Right cardiac atrium (tissue), 5 donors: ENCODE data around the gene ARSB. TPM values are rescaled to one million over a fixed set of nuclear protein-coding genes. Genes with fewer than 3 reads are reported as not detected.
A peak's percentile ranks its signal among the peaks of the same experiment; 100 is the strongest.

ENCODE experiments used
- ATAC-seq, 2 donors: fragments of 200-7000 bp; cut with Tn5 transposase; one replicate each; pipeline versions ENCODE4 v1.8.0 to v1.9.1; 2020; ENCODE audit warnings: moderate library complexity in 2 of 2, mild to moderate bottlenecking in 1 of 2
- DNase-seq, 3 donors: peaks; one replicate each; pipeline ENCODE4 v3.0.0-alpha.2; 2020
- H3K27ac ChIP-seq: one replicate; pipeline ENCODE4 v1.5.1; 2013; ENCODE audit warnings: mild to moderate bottlenecking, low read length, control low read depth, moderate library complexity
- H3K27me3 ChIP-seq: one replicate; pipeline ENCODE4 v1.6.1; 2013; ENCODE audit not compliant: control insufficient read depth, insufficient read depth
- H3K4me1 ChIP-seq: one replicate; pipeline ENCODE4 v1.6.1; 2013; ENCODE audit warnings: low read length; ENCODE audit not compliant: control insufficient read depth, insufficient read depth
- H3K4me3 ChIP-seq: one replicate; pipeline ENCODE4 v1.5.1; 2013; ENCODE audit warnings: low read length, control low read depth
- H3K9me3 ChIP-seq: one replicate; pipeline ENCODE4 v1.6.1; 2013; ENCODE audit warnings: low read length; ENCODE audit not compliant: control insufficient read depth
- WGBS: extraction: QIAGEN DNeasy Blood & Tissue Kit; methylation state at CpG from one replicate; pipeline ENCODE4 v1.1.7; 2013; 5-methylcytosine and 5-hydroxymethylcytosine counted together
- intact Hi-C, 4 donors: fragments of 100-400 bp; cut with DNase I; formaldehyde crosslinking; loops; one replicate each; pipeline versions ENCODE4 v1.11.0 to v1.14.0; 2022 to 2023
- polyA plus RNA-seq: library from polyadenylated mRNA; stranded (reverse); fragments of 200-250 nt; gene quantifications from one replicate; pipeline ENCODE4 v1.2.3, GENCODE V29; 2013
- total RNA-seq, 4 donors: library from RNA; stranded (reverse); fragmentation: NEBNext Ultra II Directional; extraction: Animal tissue kit (Norgen Biotek cat#: 25700); gene quantifications; one replicate each; pipeline ENCODE4 v1.2.1, GENCODE V29; 2021
- donor health status: healthy with polysubstance abuse.
- donor health status: DM: no; HTN: yes; CAD: no.
- donor health status: DM: no; HTN: no; CAD: no.
- donor health status: DM: no; HTN: yes; CAD: no; lungs with severe emphysema.
- donor health status: DM: yes; HTN: yes; CAD: no.

The ARSB gene
- total and polyA plus RNA-seq, 5 donors, result 4.8 to 14.1 (median 13.6) TPM

- DNase-seq (peak in 1 of 3 donors; percentile 52), ATAC-seq (no peak)
- intact Hi-C loops, result loop anchor here in 2 of 4 donors (10.0 kb wide), 1 partner anchor 65 kb away; no protein-coding TSS in a partner anchor
- Histone ChIP-seq H3K9me3 (no peaks in the 10 kb centered on the region), H3K4me3 (no peak overlapping the region), H3K27me3 (no peaks in the 10 kb centered on the region), H3K27ac (no peak overlapping the region), H3K4me1 (peaks cover 2% of the 10 kb centered on the region)
- WGBS, result 16% methylated on average over 3 of the region's 3 CpGs
Observed at GRCh38 chr5:78899922-78900362, 85.2 kb downstream of the ARSB start.

DNA sequence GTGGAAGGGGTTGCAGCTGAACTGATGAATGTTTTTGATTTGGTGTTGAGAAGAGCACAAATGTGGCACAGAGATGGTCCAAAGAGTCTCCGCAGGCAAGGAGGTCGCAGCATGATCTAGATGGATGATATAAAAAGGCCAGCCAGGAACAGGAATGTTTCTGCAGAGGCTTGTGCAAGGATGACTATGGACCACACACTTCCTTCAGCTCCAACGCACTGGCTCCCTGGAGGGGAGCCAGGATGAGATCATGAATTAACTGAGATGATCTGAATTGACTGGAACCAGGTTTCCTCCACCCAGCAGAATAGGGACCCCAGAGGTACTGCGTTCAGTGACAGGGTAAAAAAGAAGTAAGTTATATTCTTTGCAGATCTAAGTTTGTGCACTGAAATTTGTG is 89.0 kb downstream of the ARSB start:
- ATAC-seq (peak in 1 of 2 donors; percentile 16), DNase-seq (no peak)
- no peaks in the 10 kb centered on the region for H3K9me3 ChIP-seq
- WGBS, result 40% methylated on average over 4 of the region's 4 CpGs
- no peak overlapping the region for H3K27ac ChIP-seq
- H3K4me1 ChIP-seq, result peaks cover 2% of the 10 kb centered on the region
- intact Hi-C loops, result loop anchor here in 1 of 4 donors (10.0 kb wide), 1 partner anchor 69 kb away; no protein-coding TSS in a partner anchor
- H3K4me3 ChIP-seq, result no peak overlapping the region
- no peaks in the 10 kb centered on the region for H3K27me3 ChIP-seq

GRCh38 chr5:78895616-78896015 is 89.5 kb downstream of the ARSB start:
- H3K27ac ChIP-seq, result no peak overlapping the region
- H3K4me1 ChIP-seq, result peaks cover 2% of the 10 kb centered on the region
- H3K27me3 ChIP-seq, result no peaks in the 10 kb centered on the region
- WGBS, result 76% methylated on average over 4 of the region's 4 CpGs
- ATAC-seq, result no peak
- no peak overlapping the region for H3K4me3 ChIP-seq
- intact Hi-C loops, result loop anchor here in 1 of 4 donors (10.0 kb wide), 1 partner anchor 69 kb away; no protein-coding TSS in a partner anchor
- DNase-seq, result no peak
- no peaks in the 10 kb centered on the region for H3K9me3 ChIP-seq

GRCh38 chr5:78893940-78894677 is 91.0 kb downstream of the ARSB start:
- intact Hi-C loops, result loop anchor here in 1 of 4 donors (10.0 kb wide), 1 partner anchor 71 kb away; no protein-coding TSS in a partner anchor
- no peak overlapping the region for H3K4me3 ChIP-seq
- ATAC-seq, result no peak
- H3K27me3 ChIP-seq, result no peaks in the 10 kb centered on the region
- no peaks in the 10 kb centered on the region for H3K9me3 ChIP-seq
- H3K4me1 ChIP-seq, result peaks cover 2% of the 10 kb centered on the region
- DNase-seq, result no peak
- H3K27ac ChIP-seq, result no peak overlapping the region
- 80% methylated on average over 4 of the region's 4 CpGs for WGBS

GRCh38 chr5:78890667-78891379 is 94.3 kb downstream of the ARSB start:
- H3K9me3 ChIP-seq, result no peaks in the 10 kb centered on the region
- no peak overlapping the region for H3K27ac ChIP-seq
- 91% methylated on average over 3 of the region's 3 CpGs for WGBS
- H3K4me1 ChIP-seq, result peaks cover under 1% of the 10 kb centered on the region
- ATAC-seq (no peak), DNase-seq (no peak)
- H3K27me3 ChIP-seq, result no peaks in the 10 kb centered on the region
- intact Hi-C loops, result loop anchor here in 1 of 4 donors (10.0 kb wide), 1 partner anchor 74 kb away; no protein-coding TSS in a partner anchor
- H3K4me3 ChIP-seq, result no peak overlapping the region

DNA sequence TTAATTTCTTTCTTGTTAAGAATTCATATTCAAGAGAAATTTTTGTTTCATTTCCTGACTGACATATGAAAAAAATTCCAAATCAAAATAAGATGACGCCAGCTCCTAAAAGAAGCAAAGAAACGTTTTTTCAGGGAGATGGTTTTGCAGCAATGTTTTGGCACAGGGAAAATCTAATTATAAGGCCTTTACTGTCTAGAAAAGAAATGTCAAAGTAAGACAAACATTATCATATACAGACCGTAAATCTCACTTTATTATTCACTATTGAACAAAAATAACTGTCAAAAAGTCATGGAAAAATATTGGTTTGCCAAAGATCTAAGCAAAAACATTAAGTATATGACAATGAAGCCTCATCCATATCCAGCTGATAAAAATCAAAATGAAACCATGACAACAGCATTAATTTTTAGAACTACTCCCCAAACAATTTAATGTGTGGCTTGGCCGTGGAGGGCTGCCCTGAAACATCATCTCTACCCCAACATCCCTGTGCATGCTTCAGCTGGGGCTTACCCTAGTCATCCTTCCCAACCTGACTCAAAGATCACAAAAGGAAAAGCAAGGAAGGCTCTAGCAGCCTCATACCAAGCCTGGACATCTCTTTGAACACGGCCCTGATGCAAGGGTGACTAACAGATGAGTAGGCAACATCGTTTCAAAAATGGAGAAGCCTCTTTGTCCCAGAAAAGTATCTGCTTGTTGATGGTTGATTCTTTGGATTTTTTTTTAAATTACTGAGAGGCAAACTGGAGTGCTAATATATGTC is 95.6 kb downstream of the ARSB start:
- ATAC-seq (no peak), DNase-seq (no peak)
- intact Hi-C loops, result loop anchor here in 2 of 4 donors (10.0 kb wide), 2 partner anchors 55 to 75 kb away; no protein-coding TSS in a partner anchor
- WGBS, result 69% methylated on average over 6 of the region's 6 CpGs
- H3K4me3 ChIP-seq, result no peak overlapping the region
- H3K4me1 ChIP-seq, result no peaks in the 10 kb centered on the region
- H3K9me3 ChIP-seq, result no peaks in the 10 kb centered on the region
- H3K27ac ChIP-seq, result no peak overlapping the region
- H3K27me3 ChIP-seq, result no peaks in the 10 kb centered on the region

- Histone ChIP-seq H3K4me1 (no peaks in the 10 kb centered on the region), H3K4me3 (no peak overlapping the region), H3K9me3 (no peaks in the 10 kb centered on the region), H3K27me3 (no peaks in the 10 kb centered on the region), H3K27ac (no peak overlapping the region)
- ATAC-seq, result no peak
- 58% methylated on average over 10 of the region's 10 CpGs for WGBS
- DNase-seq, result peak; percentile 24 to 75 (median 64)
- intact Hi-C loops, result loop anchor here in 1 of 4 donors (10.0 kb wide), 1 partner anchor 54 kb away; no protein-coding TSS in a partner anchor
Observed at GRCh38 chr5:78888580-78889368, 96.3 kb downstream of the ARSB start.

DNA sequence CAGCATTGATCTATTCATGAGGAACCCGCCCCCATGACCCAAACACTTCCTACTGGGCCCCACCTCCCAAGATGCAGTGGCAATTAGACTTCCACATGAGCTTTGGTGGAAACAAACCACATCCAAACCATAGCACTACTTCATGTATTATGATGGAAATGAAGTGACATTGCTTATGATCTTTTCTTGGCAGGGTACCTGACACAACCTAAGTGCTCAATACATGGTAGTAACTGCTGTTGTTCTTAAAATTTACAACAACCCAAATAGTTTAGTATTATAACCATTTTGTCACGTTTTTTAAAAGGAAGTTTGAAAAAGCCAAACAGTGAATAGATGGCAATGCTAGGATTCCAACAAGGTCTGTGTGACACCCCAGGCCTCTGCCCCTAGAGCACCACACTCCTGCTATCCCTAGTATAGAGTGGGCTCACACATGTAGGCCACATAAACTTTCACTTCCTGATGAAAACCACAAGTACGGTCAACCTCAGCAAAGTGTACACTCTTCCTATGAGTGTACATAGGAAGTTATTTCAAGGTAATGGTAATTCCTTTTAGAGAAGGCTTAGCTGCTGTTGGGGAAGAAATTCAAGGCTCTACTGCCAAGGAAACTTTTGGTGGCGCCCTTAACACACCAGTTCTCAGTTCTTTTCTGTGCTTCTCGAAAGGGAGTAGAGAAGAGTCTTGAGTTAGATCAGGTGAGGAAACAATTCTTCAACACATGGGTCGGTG is 97.6 kb downstream of the ARSB start:
- 90% methylated on average over 6 of the region's 6 CpGs for WGBS
- no peak overlapping the region for H3K27ac ChIP-seq
- DNase-seq, result no peak
- no peaks in the 10 kb centered on the region for H3K9me3 ChIP-seq
- intact Hi-C loops, result loop anchor here in 1 of 4 donors (10.0 kb wide), 1 partner anchor 53 kb away; no protein-coding TSS in a partner anchor
- H3K4me1 ChIP-seq, result no peaks in the 10 kb centered on the region
- no peaks in the 10 kb centered on the region for H3K27me3 ChIP-seq
- no peak for ATAC-seq
- no peak overlapping the region for H3K4me3 ChIP-seq

GRCh38 chr5:78886341-78887230 is 98.5 kb downstream of the ARSB start:
- intact Hi-C loops, result loop anchor here in 1 of 4 donors (10.0 kb wide), 1 partner anchor 52 kb away; no protein-coding TSS in a partner anchor

More at GRCh38 chr5:78886341-78887230, 98.5 kb downstream of the ARSB start:
- 94% methylated on average over 2 of the region's 2 CpGs for WGBS
- ATAC-seq (no peak), DNase-seq (no peak)
- Histone ChIP-seq H3K27me3 (no peaks in the 10 kb centered on the region), H3K9me3 (no peaks in the 10 kb centered on the region), H3K4me3 (no peak overlapping the region), H3K4me1 (no peaks in the 10 kb centered on the region), H3K27ac (no peak overlapping the region)
